H1 (cell line): ENCODE data around the gene PTPRT. TPM values are rescaled to one million over a fixed set of nuclear protein-coding genes. Genes with fewer than 3 reads are reported as not detected.

ENCODE experiments used
- RFX5 ChIP-seq: IDR thresholded peaks from 2 replicates; pipeline ENCODE4 v1.6.1; 2011; ENCODE audit warnings: low read depth, low read length, improper control_type of control experiment, borderline replicate concordance
- SP1 ChIP-seq: IDR thresholded peaks from 2 replicates; pipeline ENCODE4 v1.6.1; 2011; ENCODE audit warnings: low read depth, low read length
- SP4 ChIP-seq: IDR thresholded peaks from 2 replicates; pipeline ENCODE4 v1.6.1; 2012; ENCODE audit warnings: low read length, inconsistent platforms
- TEAD4 ChIP-seq: IDR thresholded peaks from 2 replicates; pipeline ENCODE4 v1.6.1; 2012; ENCODE audit warnings: low read depth, low read length, inconsistent platforms, mixed read lengths
- polyA plus RNA-seq, 7 experiments: library from polyadenylated mRNA; depleted of rRNA in 3 of 7; stranded (reverse) in 5 of 7; unstranded in 2 of 7; fragments of >200 nt in 5 of 7; fragments of 200-250 nt in 2 of 7; gene quantifications; 1 replicate in 5 of 7; 2 replicates in 1 of 7; 4 replicates in 1 of 7; pipeline versions ENCODE4 v1.2.1 to v1.2.3, GENCODE V29; 2011 to 2013; ENCODE audit warnings: missing spikeins in 2 of 7, mixed read lengths in 2 of 7
- total RNA-seq: library from RNA; stranded (reverse); fragmentation: NEBNext Ultra II Directional; extraction: Animal tissue kit (Norgen Biotek cat#: 25700); gene quantifications from 2 replicates; pipeline ENCODE4 v1.2.1, GENCODE V29; 2021

PTPRT gene
- total and polyA plus RNA-seq, 2 of the 8 experiments (the other 6 are each of a cell fraction or from before 2014, with no cell fraction given), result 0.33 to 1.8 TPM

- TF ChIP-seq RFX5, result no peak
- TF ChIP-seq SP1, result no peak
- TF ChIP-seq TEAD4, result no peak
- no peak for TF ChIP-seq SP4
- TF ChIP-seq, all 59 proteins: peak for 0
These were observed 659.5 kb downstream of the PTPRT start (continued) for GRCh38 chr20:42530191-42530590.
